HG03097 (cell line): ENCODE data around the gene PRDM1.

Experiments
- ATAC-seq: cut with Tn5 transposase; IDR thresholded peaks from one replicate; pipeline ENCODE4 v1.9.1; 2021; ENCODE audit not compliant: unreplicated experiment, low FRiP score

PRDM1 gene

DNA sequence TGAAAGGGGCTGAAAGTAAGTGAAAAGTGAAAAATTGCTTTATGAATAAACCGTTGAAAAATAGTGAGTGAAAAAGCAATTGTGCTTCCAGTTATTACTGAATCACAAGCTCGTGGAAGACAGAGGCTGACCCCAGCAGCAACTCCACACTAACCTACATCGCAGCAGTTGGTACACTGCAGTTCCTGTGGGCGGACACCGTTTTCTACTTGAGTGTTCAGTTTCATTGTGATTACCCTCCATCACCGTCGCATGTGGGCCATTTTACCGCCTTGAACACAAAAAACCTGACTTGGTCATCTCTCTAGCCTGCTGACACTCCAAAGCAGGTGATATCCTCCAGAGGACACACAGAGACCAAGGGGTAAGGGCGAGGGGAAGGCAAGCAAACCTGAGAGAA, 28.4 kb downstream of the PRDM1 start:
- ATAC-seq, result peak; percentile 51

DNA sequence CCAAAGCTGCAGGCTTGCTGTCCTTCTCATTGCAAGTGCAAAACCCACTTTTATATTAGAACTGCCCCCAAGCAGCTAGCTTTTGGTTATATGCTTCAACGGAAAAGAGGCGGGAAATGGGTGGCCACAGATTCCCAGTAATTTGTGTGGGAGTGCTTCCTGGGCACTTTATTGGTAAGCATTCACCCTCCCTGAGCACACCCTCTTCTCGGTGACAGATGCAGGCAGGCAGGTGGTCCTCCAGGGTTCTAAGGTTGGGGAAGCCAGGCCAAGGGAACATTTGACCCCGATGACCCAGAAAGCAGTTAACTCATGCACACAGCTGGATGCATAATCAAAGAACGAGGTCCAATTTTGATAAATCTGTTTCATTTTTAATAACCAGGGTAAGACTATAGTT, 29.1 kb downstream of the PRDM1 start:
- ATAC-seq, result no peak

DNA sequence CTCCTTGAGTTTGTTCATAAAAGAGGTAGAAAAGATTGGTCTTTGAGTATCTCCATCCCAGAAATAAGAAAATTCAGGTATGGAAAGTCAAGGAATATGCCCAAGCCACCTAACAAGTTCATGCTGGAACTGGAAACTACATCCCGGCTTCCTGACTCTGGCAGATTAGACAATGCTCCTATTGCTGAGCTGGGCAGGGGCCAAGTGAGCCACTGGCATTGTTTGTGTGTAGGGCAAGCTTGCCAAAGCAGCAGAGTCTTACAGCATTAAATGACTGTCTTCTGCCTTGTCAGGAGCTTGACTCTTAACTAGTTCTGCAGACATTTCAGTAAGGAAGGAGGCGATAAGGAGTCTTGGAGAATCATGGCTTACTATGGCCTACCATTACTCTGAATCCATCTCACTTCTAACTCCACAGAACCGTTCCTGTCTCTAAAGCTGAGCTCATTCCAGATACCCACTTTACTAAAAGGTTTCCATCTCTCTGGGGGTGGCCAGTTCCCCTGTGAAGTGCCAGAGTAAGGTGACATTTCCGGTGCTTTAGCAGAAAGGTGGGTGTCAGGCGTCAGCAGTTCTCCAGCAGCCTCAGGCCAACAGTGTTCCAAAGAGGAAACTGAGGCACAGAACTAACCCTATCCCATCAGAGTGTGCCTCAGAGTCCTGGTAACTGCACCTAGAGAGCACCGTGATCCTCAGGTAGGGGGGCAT, 30.1 kb downstream of the PRDM1 start:
- ATAC-seq, result no peak

DNA sequence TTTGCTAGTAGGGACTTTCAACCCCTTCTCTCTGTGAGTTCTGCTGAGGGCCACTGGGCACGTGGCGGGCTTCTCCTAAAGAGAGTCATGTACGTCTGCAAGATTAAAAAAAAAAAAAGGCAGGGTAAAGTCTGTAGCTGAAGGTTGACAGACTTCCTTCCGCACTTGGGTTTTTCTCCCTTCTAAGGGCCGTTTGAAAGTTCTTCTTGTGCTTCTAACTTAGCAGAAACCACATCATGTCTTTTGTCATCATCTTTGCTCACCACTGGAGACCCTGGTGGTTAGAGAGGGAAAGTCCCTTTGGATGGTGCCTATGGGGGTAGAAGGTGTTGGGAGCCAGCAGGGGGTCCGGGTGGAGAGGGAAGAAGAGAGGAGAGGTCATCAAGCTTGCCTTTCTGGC, 31.4 kb downstream of the PRDM1 start:
- ATAC-seq, result peak; percentile 35

DNA sequence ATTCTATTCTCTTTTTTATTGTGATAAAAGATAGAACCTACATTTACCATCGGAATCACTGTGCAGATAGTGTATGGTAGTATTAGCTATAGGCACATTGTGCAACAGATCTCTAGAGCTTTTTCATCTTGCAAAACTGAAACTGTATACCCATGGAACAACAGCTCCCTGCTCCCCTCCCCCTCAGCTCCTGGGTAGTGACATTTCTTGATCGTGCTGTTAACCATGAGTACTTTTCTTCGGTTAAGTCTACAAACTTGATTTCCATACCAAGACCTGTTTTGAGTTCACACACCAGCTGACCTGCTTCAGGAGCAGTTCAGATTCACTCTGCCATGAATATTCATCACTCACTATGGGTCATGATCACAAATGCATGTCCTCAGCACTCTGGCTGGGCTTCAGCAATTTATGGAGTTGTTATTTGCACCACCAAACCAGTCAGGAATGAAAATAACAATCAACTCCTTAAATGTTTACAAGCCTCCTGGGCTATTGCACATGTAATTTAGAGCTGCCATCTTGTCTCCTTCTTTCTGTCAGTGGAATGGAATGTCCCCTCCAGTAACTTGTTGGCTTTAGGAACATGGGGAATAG, 32.8 kb downstream of the PRDM1 start:
- no peak for ATAC-seq

DNA sequence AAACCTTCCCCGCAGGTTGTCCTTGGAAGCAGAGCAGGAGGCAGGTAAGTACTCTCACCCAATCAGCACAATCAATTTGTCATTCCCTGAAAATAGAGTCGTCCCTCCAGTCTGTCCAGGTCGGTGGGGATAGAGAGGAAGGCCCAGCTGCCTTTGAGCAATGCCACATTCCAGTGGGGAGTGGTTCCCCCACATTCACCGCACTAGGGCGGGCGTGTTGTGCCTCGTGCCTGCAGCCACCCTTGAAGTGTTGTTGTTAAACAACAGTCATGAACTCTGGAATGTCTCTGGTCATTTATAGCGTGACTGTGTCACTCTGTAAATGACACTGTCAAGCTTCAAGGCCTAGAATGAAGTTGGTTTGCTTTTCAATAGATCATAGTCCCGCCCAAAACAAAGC, 33.4 kb downstream of the PRDM1 start:
- ATAC-seq, result no peak

DNA sequence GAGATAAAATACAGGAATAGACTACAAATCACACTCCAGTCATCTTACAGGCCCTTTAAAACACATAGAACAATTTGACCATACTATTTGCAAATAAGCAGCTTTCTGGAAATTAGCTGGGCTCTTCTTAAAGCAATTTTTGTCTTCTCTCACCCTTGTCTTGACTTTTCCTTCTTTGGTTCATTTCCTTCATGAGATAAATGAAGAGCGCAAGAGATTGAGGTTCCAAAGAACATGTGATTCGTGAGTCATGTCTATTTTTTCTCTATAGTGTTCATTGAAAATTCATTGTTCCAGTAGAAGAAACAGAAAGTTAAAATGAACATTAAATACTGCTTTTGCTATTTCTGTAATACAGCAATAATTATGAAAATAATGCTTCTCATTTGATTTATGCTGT, 33.9 kb downstream of the PRDM1 start:
- ATAC-seq, result no peak

DNA sequence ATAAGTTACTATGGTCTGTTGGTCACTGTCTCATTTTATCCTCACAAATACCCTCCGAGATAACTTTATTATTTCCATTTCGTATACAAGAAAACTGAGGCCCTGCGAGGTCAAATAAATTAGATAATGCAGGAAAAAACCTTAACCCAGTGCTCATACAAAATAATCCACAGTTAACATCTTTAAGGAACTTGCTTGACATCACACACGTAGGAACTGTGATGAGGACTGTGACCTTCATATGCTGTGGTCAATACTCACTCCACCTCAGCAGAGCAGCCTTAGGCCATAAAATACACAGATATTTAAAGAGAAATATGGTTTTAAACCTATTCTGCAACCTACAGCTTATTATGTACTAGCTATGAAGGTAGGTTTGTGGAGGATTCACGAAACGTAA, 34.3 kb downstream of the PRDM1 start:
- no peak for ATAC-seq

DNA sequence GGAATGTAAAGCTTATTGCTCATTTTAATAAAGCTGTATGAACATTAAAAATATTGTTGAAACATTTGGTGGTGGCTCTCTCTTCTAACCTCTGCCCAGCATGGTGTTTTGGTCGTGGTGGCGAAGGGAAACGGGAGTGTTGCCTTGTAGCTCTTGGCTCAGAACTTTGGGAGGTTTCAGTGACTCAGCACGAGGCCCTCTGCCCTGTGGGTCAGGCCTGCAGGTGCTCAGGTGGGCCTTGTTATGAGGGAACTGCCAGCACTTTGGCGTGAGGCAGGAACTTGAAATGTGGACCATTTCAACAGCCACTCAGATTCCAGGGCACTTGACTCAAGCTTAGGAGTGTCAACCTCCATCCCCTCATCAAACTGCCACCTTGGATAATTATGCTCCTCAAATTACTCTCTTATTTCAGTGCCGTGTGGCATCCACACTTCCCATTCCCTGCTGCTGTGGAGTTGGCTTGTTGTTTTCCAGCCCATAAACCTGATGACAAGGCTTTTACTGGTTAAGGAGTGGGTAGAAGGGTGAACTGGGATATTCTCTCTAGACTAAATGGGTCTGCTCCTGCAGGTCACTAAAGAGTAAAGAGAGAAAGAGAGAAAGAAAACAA, 36.3 kb downstream of the PRDM1 start:
- ATAC-seq, result no peak

DNA sequence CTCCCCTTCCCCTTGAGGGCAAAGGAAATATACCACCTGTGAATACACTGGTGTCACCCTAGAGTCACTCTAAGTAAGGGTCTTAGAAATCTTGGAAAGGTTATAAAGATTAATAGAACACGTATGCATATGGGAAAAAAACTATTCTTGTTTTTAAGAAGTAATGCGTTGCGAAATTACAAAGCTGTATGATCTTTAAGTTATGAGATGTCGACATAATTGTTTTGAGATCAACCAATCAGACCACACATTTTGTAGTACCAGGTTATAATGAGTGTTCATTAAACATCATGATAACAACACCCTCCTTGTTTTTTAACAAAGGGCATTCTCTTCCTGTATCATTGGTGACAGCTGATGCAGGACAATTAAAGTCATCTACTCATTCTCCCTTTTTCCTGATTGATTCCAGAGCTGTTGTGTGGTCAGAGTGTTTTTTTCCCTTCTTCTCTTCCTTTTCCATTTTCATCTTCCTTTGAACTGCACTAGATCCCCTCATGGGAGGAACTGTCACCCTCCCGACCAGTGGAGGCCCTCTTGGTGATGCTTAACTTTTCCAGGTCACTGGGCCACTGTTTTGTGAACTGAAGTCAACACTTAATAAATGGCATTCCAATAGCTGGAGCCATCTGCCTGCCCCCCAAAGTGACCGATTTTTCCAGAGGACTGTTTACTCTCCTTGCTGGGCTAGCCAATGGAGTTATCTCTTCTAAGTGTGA, 37.0 kb downstream of the PRDM1 start:
- no peak for ATAC-seq

DNA sequence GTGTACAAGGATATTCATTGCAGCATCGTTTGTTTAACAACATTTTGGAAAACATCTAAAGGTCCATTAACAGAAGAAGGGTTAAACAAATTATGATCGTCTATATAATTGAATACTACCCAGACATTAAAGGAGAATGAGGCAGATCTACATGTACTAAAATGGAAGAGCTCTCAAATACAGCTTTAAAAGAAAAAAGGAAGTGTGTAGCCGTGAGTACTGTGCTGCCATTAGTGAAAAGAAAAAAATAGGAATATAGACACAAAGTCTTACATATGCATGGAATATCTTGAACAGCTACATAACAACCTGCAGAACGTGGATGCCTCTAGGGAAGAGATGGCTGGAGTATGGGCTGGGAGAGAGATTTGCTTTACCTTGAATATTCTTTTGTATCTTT, 37.9 kb downstream of the PRDM1 start:
- ATAC-seq, result no peak

DNA sequence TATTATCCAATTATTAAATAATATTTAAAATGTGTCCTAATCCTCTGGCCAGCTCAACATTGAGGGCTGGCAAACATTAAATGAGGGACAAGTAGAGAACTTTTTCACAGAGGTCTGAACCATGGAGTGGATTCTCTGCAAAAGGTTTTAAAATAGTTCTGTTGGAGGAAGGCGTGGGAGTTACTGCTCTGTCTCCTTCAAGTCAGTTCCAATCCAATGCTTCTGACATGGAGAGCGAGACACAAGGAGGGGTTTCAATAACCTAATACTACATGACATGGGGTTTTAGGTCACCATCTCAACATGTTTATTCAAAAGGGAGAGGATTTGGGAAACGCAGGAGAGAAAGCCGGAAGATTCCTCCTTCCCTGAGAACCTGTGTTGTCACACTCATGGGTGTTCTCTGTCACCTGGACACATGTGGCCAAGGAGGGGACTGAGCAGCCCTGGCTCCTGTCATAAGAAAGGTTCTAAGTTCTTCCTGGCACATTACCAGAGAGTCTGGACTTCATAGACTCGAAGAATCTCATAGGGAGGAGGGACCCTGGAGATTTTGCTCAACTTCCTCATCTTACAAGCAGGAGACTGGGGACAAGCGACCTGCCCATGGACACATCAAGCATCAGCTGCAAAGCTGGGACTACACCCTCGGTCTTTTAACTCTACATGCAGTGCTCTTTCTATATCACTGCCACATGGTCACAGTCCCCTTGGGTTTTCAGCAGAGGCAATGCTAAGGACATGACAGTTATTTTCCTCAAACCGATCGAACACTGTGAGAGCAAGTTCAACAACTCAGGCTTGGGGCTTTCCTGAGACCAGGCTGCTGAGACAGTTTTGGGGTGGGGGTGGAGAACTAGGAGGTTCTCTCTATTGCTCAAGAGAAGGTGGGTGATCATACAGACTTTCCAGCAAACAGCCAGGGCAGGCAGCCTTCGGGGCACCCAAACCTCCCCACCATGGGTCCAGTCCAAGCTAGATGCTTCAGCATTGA, 38.6 kb downstream of the PRDM1 start:
- no peak for ATAC-seq

DNA sequence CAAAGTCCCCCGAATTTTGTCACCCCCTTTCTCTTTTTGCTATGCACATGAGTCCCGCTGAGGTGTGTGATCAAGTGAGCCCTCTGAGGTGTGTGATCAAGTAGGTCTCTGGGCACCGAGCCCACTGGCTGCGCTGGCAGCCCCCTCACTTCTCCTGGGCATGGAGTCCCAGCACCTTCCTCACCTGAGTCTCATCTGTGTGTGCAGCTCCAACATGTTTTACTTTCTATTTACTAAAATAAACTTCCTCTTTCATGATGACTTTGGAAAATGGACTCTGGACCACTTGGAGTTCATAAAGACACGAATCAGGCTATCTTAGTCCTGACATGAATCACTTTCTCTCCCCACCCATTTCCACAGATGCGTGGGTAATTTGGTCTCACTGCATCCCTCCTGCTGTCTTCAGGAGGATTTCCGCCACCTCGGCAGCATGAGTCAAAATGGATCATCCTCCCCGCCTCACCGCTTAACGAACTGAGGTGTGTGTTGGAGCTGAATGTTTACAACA, 39.8 kb downstream of the PRDM1 start:
- peak; percentile 55 for ATAC-seq

DNA sequence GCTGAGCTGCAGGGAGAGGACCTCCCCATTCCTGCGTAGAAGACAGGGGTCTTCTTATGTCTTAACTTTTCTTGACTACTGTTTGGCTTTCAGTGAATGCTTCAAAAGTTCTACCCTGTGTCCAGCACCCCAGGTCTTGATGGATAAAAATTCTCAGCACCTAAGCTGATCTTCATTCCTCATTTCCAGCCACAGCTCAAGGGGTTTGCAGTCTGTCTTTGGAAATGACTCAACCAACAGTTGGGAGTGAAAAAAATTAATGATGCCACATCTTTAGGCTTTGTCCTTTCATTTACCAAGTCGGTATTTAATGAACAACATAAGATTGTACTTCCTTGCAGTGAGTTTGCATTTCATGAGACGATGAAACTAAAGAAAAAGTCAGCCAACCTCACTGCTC, 40.3 kb downstream of the PRDM1 start:
- ATAC-seq, result peak; percentile 13

DNA sequence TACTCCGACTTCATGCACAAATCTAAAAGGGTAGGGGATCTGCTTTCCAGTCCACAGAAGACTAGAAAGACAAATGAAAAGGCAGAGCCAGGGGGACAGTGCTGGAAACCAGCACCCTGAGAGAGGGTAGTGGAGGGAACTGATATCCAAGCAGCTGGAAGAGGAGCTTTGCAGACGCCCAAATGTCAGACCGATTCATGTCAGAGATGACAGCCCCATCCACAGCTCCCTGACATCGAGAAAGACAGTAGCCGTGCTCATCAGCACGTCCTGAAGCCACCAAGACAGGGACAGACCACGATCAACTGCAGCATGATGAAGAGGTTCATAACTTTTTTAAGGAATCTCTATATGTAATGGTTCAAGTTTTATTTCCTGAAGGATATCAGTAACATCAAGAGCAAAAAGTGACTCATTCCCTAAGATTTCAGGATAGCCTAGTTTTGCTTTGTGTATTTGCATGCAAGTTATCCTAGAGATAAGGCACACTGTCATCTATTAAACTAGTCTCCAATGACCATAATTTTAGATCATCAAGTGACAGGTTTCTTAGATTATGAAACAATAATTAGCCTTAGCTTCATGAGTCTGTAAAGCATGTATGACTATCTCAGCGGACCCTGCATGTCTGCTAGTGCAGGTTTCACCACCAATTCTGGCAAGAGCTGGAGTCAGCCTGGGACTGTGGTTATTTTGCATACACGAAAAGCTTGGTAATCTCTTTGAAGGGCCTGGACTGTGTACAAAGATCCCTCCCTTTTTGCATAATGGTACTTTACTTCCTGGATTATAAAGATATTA, 43.0 kb downstream of the PRDM1 start:
- ATAC-seq, result no peak

DNA sequence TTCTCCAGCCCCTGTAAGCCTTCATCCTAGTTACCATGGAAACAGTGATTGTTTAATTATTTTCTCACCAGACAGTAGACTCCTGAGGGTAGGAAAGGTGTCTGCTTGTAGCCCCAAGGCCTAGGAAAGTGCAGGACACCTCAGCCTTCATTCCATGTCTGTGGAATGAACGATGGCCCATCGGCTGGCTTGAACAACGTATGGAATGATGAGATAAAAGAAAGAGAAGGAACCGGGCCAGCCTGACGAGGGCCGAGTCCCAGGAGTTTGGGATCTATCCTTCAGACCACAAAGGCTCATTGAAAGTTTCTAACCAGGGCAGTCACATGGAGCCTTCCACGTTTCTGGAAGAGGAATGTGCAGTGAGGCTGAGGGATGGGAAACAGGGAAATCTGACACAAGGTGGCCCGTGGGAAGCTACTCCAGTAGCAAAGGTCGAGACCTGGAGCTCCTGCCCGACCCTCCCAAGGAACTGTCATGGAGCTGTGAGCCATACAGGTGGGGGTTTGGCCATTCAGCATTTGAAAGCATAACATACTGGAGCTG, 46.1 kb downstream of the PRDM1 start:
- ATAC-seq, result no peak

DNA sequence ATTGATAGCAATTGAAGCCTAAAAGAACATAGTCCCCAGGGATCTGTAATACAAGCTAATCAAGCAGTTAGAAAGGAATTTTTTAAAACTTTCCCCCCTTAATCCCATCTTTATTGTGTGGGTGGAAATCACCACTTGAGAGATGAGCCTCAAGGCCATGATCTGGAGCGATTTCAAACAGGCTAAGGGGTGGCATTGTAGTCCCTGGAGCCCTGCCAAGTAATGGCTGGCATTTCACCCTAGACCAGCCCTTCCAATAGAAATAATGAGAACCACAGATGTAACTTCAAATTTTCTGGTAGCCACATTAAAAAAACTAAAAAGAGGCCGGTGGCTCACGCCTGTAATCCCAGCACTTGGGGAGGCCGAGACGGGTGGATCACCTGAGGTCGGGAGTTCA, 46.9 kb downstream of the PRDM1 start:
- no peak for ATAC-seq

DNA sequence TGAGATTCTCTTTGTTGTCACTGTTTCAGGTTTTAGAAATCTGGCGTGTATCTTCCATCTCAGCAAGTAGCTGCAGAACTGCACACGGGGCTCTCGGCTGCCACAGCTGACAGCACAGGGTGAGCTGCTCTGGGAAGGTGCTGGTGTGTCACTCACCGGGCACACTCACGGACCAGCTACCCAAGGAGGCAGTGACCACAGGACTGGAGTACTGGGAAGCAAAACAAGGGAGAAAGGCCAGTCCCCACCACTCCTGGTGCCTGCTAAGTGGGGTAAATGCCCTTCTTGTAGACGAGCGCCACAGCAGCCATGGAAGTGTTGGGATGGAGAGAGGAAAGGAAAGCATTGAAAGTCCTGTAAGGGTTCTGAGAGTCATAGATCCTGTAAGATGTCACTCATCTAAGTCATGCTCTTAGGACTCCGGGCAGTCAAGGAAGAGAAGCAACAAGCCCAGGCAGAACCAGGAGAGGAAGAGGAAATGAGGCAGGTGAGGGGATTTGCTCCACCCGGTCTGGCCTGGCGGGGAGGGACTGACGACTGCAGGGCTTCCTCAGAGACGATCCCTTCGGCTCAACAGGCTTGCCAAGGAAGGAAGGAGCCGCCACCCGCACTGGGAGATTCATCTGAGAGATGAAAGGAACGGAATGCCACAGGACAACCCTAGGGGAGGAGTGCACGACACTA, 48.1 kb downstream of the PRDM1 start:
- no peak for ATAC-seq
